NK-92 (cell line): Measurements from ENCODE around the gene DCST2.

ENCODE experiments used
- DNase-seq: peaks from one replicate; lab custom pipeline; 2025; ENCODE audit not compliant: unreplicated experiment; lab: John Stamatoyannopoulos, UW

DCST2 gene

GRCh38 chr1:155012026-155012546 is 21.5 kb downstream of the DCST2 start:
- no peak for DNase-seq

- DNase-seq: no peak
Observed at GRCh38 chr1:155011437-155012025, 22.1 kb downstream of the DCST2 start.

- DNase-seq: no peak
Observed at GRCh38 chr1:155011004-155011416, 22.6 kb downstream of the DCST2 start.

GRCh38 chr1:155010211-155010918 is 23.2 kb downstream of the DCST2 start:
- no peak for DNase-seq

- no peak for DNase-seq
Observed at GRCh38 chr1:155009742-155010141, 23.8 kb downstream of the DCST2 start.

- no peak for DNase-seq
Observed at GRCh38 chr1:155009221-155009711, 24.3 kb downstream of the DCST2 start.

GRCh38 chr1:155008015-155008941 is 25.3 kb downstream of the DCST2 start:
- DNase-seq: no peak

- no peak for DNase-seq
Observed at GRCh38 chr1:155007251-155007828, 26.2 kb downstream of the DCST2 start.

GRCh38 chr1:155006601-155007101 is 26.9 kb downstream of the DCST2 start:
- no peak for DNase-seq

GRCh38 chr1:155005076-155006011 is 28.2 kb downstream of the DCST2 start:
- no peak for DNase-seq

- DNase-seq: no peak
Observed at GRCh38 chr1:155004352-155005075, 29.1 kb downstream of the DCST2 start.

- no peak for DNase-seq
Observed at GRCh38 chr1:155003766-155004351, 29.7 kb downstream of the DCST2 start.

- DNase-seq: no peak
Observed at GRCh38 chr1:155003227-155003765, 30.3 kb downstream of the DCST2 start.

- DNase-seq: no peak
Observed at GRCh38 chr1:155002464-155003226, 30.9 kb downstream of the DCST2 start, which contains the start of gene ZBTB7B. Gene ZBTB7B (plus strand): TSS chr1:155002802. CDS start chr1:155014661, 11,859 bp downstream.

- DNase-seq: peak; percentile 75
Observed at GRCh38 chr1:155001675-155002463, 31.7 kb downstream of the DCST2 start.

- DNase-seq: no peak
Observed at GRCh38 chr1:155001425-155001674, 32.2 kb downstream of the DCST2 start.
